ENCODE measurements around the gene ITGA1. TPM values are rescaled to one million over a fixed set of nuclear protein-coding genes. Genes with fewer than 3 reads are reported as not detected.
A peak's percentile ranks its signal among the peaks of the same experiment; 100 is the strongest.

The ITGA1 gene
- total and polyA plus RNA-seq, 11 donors: 5.5 to 52.0 (median 23.3) TPM

DNA sequence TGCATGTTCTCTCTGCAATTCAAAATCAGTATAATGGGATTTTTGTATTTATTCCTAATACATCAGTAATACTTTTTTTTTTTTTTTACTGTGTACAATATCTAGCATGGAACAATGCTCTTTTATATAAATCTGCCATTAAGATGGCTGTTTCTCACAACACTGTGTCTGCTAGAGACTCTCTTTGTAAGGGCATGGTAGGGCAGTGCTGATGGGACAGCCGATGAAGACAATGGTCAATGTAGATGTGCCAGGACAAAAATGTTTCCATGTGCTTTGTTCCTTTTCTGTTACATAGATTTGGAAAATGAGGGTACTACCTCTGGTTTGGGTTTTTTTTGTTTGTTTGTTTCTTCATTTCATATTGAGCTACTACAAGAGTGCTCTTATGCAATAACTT, 106.1 kb downstream of the ITGA1 start:
- H3K36me3 ChIP-seq: peaks cover 0 to 46% (median 9%) of the 10 kb centered on the region in 9 donors
- TF ChIP-seq, protein P1, sequence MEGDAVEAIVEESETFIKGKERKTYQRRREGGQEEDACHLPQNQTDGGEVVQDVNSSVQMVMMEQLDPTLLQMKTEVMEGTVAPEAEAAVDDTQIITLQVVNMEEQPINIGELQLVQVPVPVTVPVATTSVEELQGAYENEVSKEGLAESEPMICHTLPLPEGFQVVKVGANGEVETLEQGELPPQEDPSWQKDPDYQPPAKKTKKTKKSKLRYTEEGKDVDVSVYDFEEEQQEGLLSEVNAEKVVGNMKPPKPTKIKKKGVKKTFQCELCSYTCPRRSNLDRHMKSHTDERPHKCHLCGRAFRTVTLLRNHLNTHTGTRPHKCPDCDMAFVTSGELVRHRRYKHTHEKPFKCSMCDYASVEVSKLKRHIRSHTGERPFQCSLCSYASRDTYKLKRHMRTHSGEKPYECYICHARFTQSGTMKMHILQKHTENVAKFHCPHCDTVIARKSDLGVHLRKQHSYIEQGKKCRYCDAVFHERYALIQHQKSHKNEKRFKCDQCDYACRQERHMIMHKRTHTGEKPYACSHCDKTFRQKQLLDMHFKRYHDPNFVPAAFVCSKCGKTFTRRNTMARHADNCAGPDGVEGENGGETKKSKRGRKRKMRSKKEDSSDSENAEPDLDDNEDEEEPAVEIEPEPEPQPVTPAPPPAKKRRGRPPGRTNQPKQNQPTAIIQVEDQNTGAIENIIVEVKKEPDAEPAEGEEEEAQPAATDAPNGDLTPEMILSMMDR (IDR thresholded peaks at IDR 0.05): no peak
- no peak for TF ChIP-seq POLR2A (IDR thresholded peaks at IDR 0.05)

DNA sequence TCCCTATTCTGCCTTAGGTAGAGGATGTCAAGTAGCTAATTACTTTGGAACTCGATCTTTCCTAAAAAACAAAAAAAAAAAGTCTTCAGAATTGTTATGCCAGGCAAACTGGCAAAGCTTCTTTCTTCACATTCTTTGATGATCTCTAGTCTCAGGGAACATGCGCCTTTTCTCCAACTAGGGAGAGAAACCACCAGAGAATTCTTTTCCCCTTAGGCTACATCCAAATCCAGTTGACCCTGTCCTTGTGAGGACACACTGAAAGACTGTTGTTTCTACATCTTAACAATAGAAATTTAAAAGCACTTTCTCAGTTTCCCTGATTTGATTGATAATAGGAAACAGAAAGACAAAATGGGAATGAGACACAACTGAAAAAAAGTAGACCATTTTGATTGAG, 106.7 kb downstream of the ITGA1 start:
- intact Hi-C loops (cut with DNase I): loop anchor here in 2 of 10 donors (5.0 to 10.0 kb wide), 2 partner anchors 48 to 100 kb away; no protein-coding TSS in a partner anchor

More for the DNA sequence above, 106.1 kb downstream of the ITGA1 start:
- DNase-seq: no peak
- no peak overlapping the region for H3K4me3 ChIP-seq
- H3K4me1 ChIP-seq: peaks cover 3 to 51% (median 28%) of the 10 kb centered on the region in 12 donors
- intact Hi-C loops (cut with DNase I): loop anchor here in 2 of 10 donors (5.0 to 10.0 kb wide), 2 partner anchors 48 to 99 kb away; no protein-coding TSS in a partner anchor
- H3K9me3 ChIP-seq: no peaks in the 10 kb centered on the region
- H3K27ac ChIP-seq: peak overlapping the region in 6 of 12 donors; percentile 2 to 73 (median 32)
- 83 to 100% (median 94%) methylated on average over 1 of the region's 1 CpG for WGBS, 4 donors
- H3K27me3 ChIP-seq: no peaks in the 10 kb centered on the region
- ATAC-seq: no peak

DNA sequence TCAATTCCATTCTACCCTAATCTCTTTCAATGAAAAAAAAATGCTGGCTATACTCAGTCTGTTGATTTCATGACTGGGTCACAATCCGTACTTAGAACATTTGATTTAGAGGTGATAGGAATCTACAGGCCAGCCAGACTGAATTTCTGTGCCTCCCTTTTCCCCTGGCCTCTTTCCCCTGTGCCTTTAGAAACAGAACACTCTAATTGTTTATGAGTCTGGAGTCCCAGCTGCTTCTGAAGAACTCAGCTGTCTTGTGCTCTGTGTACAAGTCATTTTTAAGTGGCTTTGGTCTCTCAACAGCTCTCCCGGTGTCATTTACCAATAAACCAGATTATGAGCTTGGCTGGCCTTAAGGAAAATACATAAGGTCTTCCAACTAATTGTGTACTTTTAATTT, 107.4 kb downstream of the ITGA1 start:
- 41 to 67% (median 48%) methylated on average over 2 of the region's 2 CpGs for WGBS, 4 donors
- peaks cover 3 to 51% (median 28%) of the 10 kb centered on the region in 12 donors for H3K4me1 ChIP-seq
- intact Hi-C loops (cut with DNase I): loop anchor here in 2 of 10 donors (5.0 to 10.0 kb wide), 2 partner anchors 88 to 100 kb away; no protein-coding TSS in a partner anchor

More for the DNA sequence above, 106.7 kb downstream of the ITGA1 start:
- H3K4me1 ChIP-seq: peaks cover 3 to 51% (median 28%) of the 10 kb centered on the region in 12 donors
- DNase-seq (no peak), ATAC-seq (no peak)
- H3K27me3 ChIP-seq: no peaks in the 10 kb centered on the region
- WGBS, 4 donors: 82 to 90% (median 85%) methylated on average over 2 of the region's 2 CpGs
- TF ChIP-seq, protein P1 (IDR thresholded peaks at IDR 0.05): no peak
- TF ChIP-seq POLR2A (IDR thresholded peaks at IDR 0.05): no peak
- H3K36me3 ChIP-seq: peaks cover 0 to 48% (median 9%) of the 10 kb centered on the region in 9 donors
- H3K27ac ChIP-seq: peak overlapping the region in 7 of 12 donors; percentile 2 to 73 (median 50)
- H3K9me3 ChIP-seq: no peaks in the 10 kb centered on the region
- no peak overlapping the region for H3K4me3 ChIP-seq

More for the DNA sequence above, 107.4 kb downstream of the ITGA1 start:
- DNase-seq: no peak
- Histone ChIP-seq H3K27me3 (no peaks in the 10 kb centered on the region), H3K27ac (peak overlapping the region in 11 of 12 donors; percentile 2 to 73 (median 29)), H3K4me3 (no peak overlapping the region), H3K9me3 (no peaks in the 10 kb centered on the region), H3K36me3 (peaks cover 0 to 48% (median 9%) of the 10 kb centered on the region in 9 donors)
- ATAC-seq: peak; percentile 39 to 60 (median 50)
- no peak for TF ChIP-seq POLR2A (IDR thresholded peaks at IDR 0.05)
- TF ChIP-seq, protein P1 (IDR thresholded peaks at IDR 0.05): no peak
